HFFc6 (cell line): ENCODE results near the gene AP2M1. TPM values are rescaled to one million over a fixed set of nuclear protein-coding genes. Genes with fewer than 3 reads are reported as not detected.

Experiments used
- DNase-seq: peaks from one replicate; pipeline ENCODE4 v3.0.0-alpha.2; 2018
- H3K27ac Mint-ChIP-seq: 2 replicates; pipeline ENCODE4 v1.8.0; 2020; ENCODE audit warnings: mild to moderate bottlenecking, mixed read lengths
- H3K27me3 Mint-ChIP-seq: 2 replicates; pipeline ENCODE4 v1.8.0; 2021; ENCODE audit warnings: mild to moderate bottlenecking, moderate library complexity, mixed read lengths; ENCODE audit not compliant: insufficient read depth
- H3K36me3 Mint-ChIP-seq: 2 replicates; pipeline ENCODE4 v1.8.0; 2021; ENCODE audit warnings: low read depth, mixed read lengths
- H3K4me1 Mint-ChIP-seq: 2 replicates; pipeline ENCODE4 v1.8.0; 2020; ENCODE audit warnings: low read depth, mixed read lengths
- H3K4me3 Mint-ChIP-seq: 2 replicates; pipeline ENCODE4 v1.8.0; 2020; ENCODE audit warnings: mild to moderate bottlenecking, moderate library complexity, mixed read lengths
- H3K9me3 Mint-ChIP-seq: 2 replicates; pipeline ENCODE4 v1.8.0; 2020; ENCODE audit warnings: mild to moderate bottlenecking, mixed read lengths
- CTCF ChIP-seq: fragments of 200-600 bp; sonication (generic); IDR thresholded peaks from 2 replicates; pipeline ENCODE4 v1.5.0; 2021; ENCODE audit warnings: antibody characterized with exemption, mild to moderate bottlenecking
- total RNA-seq, 6 experiments: library from RNA; stranded (reverse); fragmentation: NEBNext Ultra II Directional; extraction: Animal tissue kit (Norgen Biotek cat#: 25700); gene quantifications; 2 replicates in 1 of 6; 3 replicates in 5 of 6; pipeline ENCODE4 v1.2.3, GENCODE V29; 2021

The AP2M1 gene
- total RNA-seq, 6 experiments from 2014 or later, result 796 to 849 (median 832) TPM

- Mint-ChIP-seq H3K27ac (peak overlapping the region; percentile 96), H3K4me3 (peak overlapping the region; percentile 99), H3K9me3 (no peaks in the 10 kb centered on the region), H3K27me3 (no peaks in the 10 kb centered on the region), H3K36me3 (peaks cover 10% of the 10 kb centered on the region), H3K4me1 (peaks cover 36% of the 10 kb centered on the region)
- no peak for TF ChIP-seq CTCF
- no peak for DNase-seq
These were observed 39.9 kb upstream of the AP2M1 start for GRCh38 chr3:184134746-184135148.

GRCh38 chr3:184135149-184135910 is 39.3 kb upstream of the AP2M1 start, which contains the start of gene EIF2B5:
TSS of gene EIF2B5 (plus strand) at chr3:184135358. CDS start at chr3:184135386, 28 bp downstream.
- DNase-seq, result peak; percentile 91
- Mint-ChIP-seq H3K36me3 (peaks cover 14% of the 10 kb centered on the region), H3K4me1 (peaks cover 36% of the 10 kb centered on the region), H3K27me3 (no peaks in the 10 kb centered on the region), H3K27ac (peak within 1 kb of the TSS; percentile 96), H3K9me3 (no peaks in the 10 kb centered on the region), H3K4me3 (peak within 1 kb of the TSS; percentile 99)
- TF ChIP-seq CTCF, result peak; percentile 71

- Mint-ChIP-seq H3K4me3 (peak overlapping the region; percentile 99), H3K36me3 (peaks cover 19% of the 10 kb centered on the region), H3K27me3 (no peaks in the 10 kb centered on the region), H3K27ac (peak overlapping the region; percentile 96), H3K9me3 (no peaks in the 10 kb centered on the region), H3K4me1 (peaks cover 36% of the 10 kb centered on the region)
- TF ChIP-seq CTCF, result no peak
- no peak for DNase-seq
These were observed 38.8 kb upstream of the AP2M1 start for GRCh38 chr3:184135911-184136260.

- Mint-ChIP-seq H3K4me1 (peaks cover 23% of the 10 kb centered on the region), H3K27ac (no peak overlapping the region)
These were observed 34.2 kb upstream of the AP2M1 start for GRCh38 chr3:184140436-184140835.

GRCh38 chr3:184142199-184142598 is 32.5 kb upstream of the AP2M1 start:
- no peaks in the 10 kb centered on the region for H3K27me3 Mint-ChIP-seq
- DNase-seq, result no peak
- H3K9me3 Mint-ChIP-seq, result no peaks in the 10 kb centered on the region
- no peak for TF ChIP-seq CTCF
- H3K4me3 Mint-ChIP-seq, result no peak overlapping the region
- H3K4me1 Mint-ChIP-seq, result peaks cover 9% of the 10 kb centered on the region
- peaks cover 33% of the 10 kb centered on the region for H3K36me3 Mint-ChIP-seq
- H3K27ac Mint-ChIP-seq, result no peak overlapping the region

More at GRCh38 chr3:184140436-184140835, 34.2 kb upstream of the AP2M1 start:
- DNase-seq, result no peak
- TF ChIP-seq CTCF, result no peak
- no peak overlapping the region for H3K4me3 Mint-ChIP-seq
- H3K9me3 Mint-ChIP-seq, result no peaks in the 10 kb centered on the region
- peaks cover 34% of the 10 kb centered on the region for H3K36me3 Mint-ChIP-seq
- no peaks in the 10 kb centered on the region for H3K27me3 Mint-ChIP-seq
